Measurements from ENCODE around the gene PRSS1.
A peak's percentile ranks its signal among the peaks of the same experiment; 100 is the strongest.

Gene PRSS1

DNA sequence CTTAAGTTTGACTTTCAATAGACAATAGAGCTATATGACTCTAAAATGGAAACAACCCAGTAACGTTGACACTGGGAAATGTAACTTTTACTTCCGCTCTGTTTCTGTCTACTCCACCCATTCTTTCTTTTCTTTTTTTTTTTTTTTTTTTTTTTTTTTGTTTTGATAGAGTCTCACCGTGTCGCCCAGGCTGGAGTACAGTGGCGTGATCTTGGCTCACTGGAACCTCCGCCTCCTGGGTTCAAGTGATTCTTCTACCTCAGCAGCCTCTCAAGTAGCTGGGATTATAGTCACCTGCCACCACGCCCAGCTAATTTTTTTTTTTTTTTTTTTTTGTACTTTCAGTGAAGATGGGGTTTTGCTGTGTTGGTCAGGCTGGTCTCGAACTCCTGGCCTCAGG, 35.4 kb downstream of the PRSS1 start:
- DNase-seq, result no peak
- Histone ChIP-seq H3K36me3 (ENCODE audit: control insufficient read depth in 4 of 4, insufficient read depth in 4 of 4, low read length in 3 of 4) (no peaks in the 10 kb centered on the region), H3K27ac (ENCODE audit: insufficient read depth in 1 of 2, low read depth in 1 of 2, low read length in 2 of 2, poor library complexity in 1 of 2, severe bottlenecking in 2 of 2) (no peak overlapping the region), H3K27me3 (replicated peaks in 2 of 5; ENCODE audit: control insufficient read depth in 4 of 5, insufficient read depth in 5 of 5, low read length in 4 of 5) (no peaks in the 10 kb centered on the region), H3K4me3 (ENCODE audit: control insufficient read depth in 1 of 7, extremely low read depth in 1 of 7, insufficient read depth in 4 of 7, low read depth in 2 of 7, low read length in 6 of 7) (no peak overlapping the region), H3K4me1 (ENCODE audit: control extremely low read depth in 1 of 4, control insufficient read depth in 4 of 4, insufficient read depth in 4 of 4, low read length in 3 of 4) (peaks cover 0 to 28% (median 19%) of the 10 kb centered on the region in 4 experiments), H3K9me3 (ENCODE audit: control extremely low read depth in 1 of 5, control insufficient read depth in 4 of 5, insufficient read depth in 2 of 5, low read depth in 1 of 5, low read length in 4 of 5) (no peaks in the 10 kb centered on the region)
- 100% methylated on average over 1 of the region's 8 CpGs for WGBS (ENCODE audit: insufficient coverage)
- ChIA-PET POLR2A (interaction anchor here (0.8 kb wide), 1 partner anchor 24 kb away, joined by 3 read pairs; no protein-coding TSS in a partner anchor), CTCF (interaction anchor here (1.0 to 25.3 kb wide), 14 partner anchors 22 to 325 kb away, joined by 4 to 679 read pairs (median 17); no protein-coding TSS in a partner anchor)

DNA sequence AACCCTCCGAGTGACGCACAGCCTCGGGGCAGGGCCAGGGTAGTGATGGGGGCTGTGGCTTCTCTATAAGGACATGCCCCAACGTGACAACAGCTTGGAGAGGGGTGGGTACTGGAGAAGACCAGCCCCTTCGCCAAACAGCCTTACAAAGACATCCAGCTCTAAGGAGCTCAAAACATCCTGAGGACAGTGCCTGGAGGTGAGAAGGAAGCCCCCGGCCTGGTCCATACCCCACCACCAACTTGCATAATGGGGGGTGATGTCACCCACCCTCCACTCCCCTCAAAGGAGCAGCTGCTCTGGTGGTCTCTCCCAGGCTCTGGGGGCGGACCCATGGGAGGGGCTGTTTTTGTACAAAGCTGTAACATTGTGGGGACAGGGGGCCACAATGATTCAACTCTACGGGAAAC, 36.6 kb downstream of the PRSS1 start:
- no peak for DNase-seq
- H3K27me3 ChIP-seq (replicated peaks in 2 of 5; ENCODE audit: control insufficient read depth in 4 of 5, insufficient read depth in 5 of 5, low read length in 4 of 5), result no peaks in the 10 kb centered on the region
- no peaks in the 10 kb centered on the region for H3K9me3 ChIP-seq (ENCODE audit: control extremely low read depth in 1 of 5, control insufficient read depth in 4 of 5, insufficient read depth in 2 of 5, low read depth in 1 of 5, low read length in 4 of 5)
- CTCF ChIA-PET, result interaction anchor here (0.8 to 25.3 kb wide), 11 partner anchors 21 to 430 kb away, joined by 3 to 679 read pairs (median 5); no protein-coding TSS in a partner anchor
- H3K4me3 ChIP-seq (ENCODE audit: control insufficient read depth in 1 of 7, extremely low read depth in 1 of 7, insufficient read depth in 4 of 7, low read depth in 2 of 7, low read length in 6 of 7), result no peak overlapping the region
- WGBS (ENCODE audit: insufficient coverage), result 100% methylated on average over 2 of the region's 8 CpGs
- H3K36me3 ChIP-seq (ENCODE audit: control insufficient read depth in 4 of 4, insufficient read depth in 4 of 4, low read length in 3 of 4), result no peaks in the 10 kb centered on the region
- no peak overlapping the region for H3K27ac ChIP-seq (ENCODE audit: insufficient read depth in 1 of 2, low read depth in 1 of 2, low read length in 2 of 2, poor library complexity in 1 of 2, severe bottlenecking in 2 of 2)
- POLR2A ChIA-PET, result interaction anchor here (0.9 to 1.4 kb wide), 3 partner anchors 19 to 23 kb away, joined by 3 to 5 read pairs (median 5); no protein-coding TSS in a partner anchor
- peaks cover 2 to 36% (median 29%) of the 10 kb centered on the region in 4 experiments for H3K4me1 ChIP-seq (ENCODE audit: control extremely low read depth in 1 of 4, control insufficient read depth in 4 of 4, insufficient read depth in 4 of 4, low read length in 3 of 4)

DNA sequence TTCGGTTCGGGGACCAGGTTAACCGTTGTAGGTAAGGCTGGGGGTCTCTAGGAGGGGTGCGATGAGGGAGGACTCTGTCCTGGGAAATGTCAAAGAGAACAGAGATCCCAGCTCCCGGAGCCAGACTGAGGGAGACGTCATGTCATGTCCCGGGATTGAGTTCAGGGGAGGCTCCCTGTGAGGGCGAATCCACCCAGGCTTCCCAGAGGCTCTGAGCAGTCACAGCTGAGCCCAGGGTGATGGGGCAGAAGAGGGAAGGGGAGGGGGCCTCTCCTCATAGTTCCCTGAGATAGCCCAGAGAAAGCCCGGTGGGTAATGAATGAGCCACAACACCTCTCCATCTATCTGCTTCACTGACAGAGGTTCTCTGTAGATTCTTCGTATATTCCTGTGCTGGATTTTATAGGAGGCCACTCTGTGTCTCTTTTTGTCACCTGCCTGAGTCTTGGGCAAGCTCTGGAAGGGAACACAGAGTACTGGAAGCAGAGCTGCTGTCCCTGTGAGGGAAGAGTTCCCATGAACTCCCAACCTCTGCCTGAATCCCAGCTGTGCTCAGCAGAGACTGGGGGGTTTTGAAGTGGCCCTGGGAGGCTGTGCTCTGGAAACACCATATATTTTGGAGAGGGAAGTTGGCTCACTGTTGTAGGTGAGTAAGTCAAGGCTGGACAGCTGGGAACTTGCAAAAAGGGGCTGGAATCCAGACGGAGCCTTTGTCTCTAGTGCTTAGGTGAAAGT, 37.9 kb downstream of the PRSS1 start:
- Histone ChIP-seq H3K4me1 (ENCODE audit: control extremely low read depth in 1 of 4, control insufficient read depth in 4 of 4, insufficient read depth in 4 of 4, low read length in 3 of 4) (peaks cover 2 to 41% (median 33%) of the 10 kb centered on the region in 4 experiments), H3K36me3 (ENCODE audit: control insufficient read depth in 4 of 4, insufficient read depth in 4 of 4, low read length in 3 of 4) (no peaks in the 10 kb centered on the region), H3K9me3 (ENCODE audit: control extremely low read depth in 1 of 5, control insufficient read depth in 4 of 5, insufficient read depth in 2 of 5, low read depth in 1 of 5, low read length in 4 of 5) (no peaks in the 10 kb centered on the region), H3K27me3 (replicated peaks in 2 of 5; ENCODE audit: control insufficient read depth in 4 of 5, insufficient read depth in 5 of 5, low read length in 4 of 5) (no peaks in the 10 kb centered on the region), H3K4me3 (ENCODE audit: control insufficient read depth in 1 of 7, extremely low read depth in 1 of 7, insufficient read depth in 4 of 7, low read depth in 2 of 7, low read length in 6 of 7) (no peak overlapping the region), H3K27ac (ENCODE audit: insufficient read depth in 1 of 2, low read depth in 1 of 2, low read length in 2 of 2, poor library complexity in 1 of 2, severe bottlenecking in 2 of 2) (no peak overlapping the region)
- POLR2A ChIA-PET, result interaction anchor here (0.6 to 1.4 kb wide), 5 partner anchors 12 to 272 kb away, joined by 3 to 5 read pairs (median 4); no protein-coding TSS in a partner anchor
- DNase-seq, result no peak
- WGBS (ENCODE audit: insufficient coverage), result 95% methylated on average over 8 of the region's 11 CpGs
- CTCF ChIA-PET, result interaction anchor here (0.7 to 25.3 kb wide), 15 partner anchors 20 to 432 kb away, joined by 3 to 679 read pairs (median 5); no protein-coding TSS in a partner anchor

GRCh38 chr7:142787783-142788182, 38.5 kb downstream of the PRSS1 start:
- H3K27ac ChIP-seq (ENCODE audit: insufficient read depth in 1 of 2, low read depth in 1 of 2, low read length in 2 of 2, poor library complexity in 1 of 2, severe bottlenecking in 2 of 2), result no peak overlapping the region
- ChIA-PET CTCF (interaction anchor here (1.0 to 25.3 kb wide), 7 partner anchors 19 to 343 kb away, joined by 3 to 679 read pairs (median 10); no protein-coding TSS in a partner anchor), POLR2A (interaction anchor here (0.6 to 0.9 kb wide), 3 partner anchors 12 to 273 kb away, joined by 3 to 5 read pairs (median 4); no protein-coding TSS in a partner anchor)
- WGBS (ENCODE audit: insufficient coverage), result 100% methylated on average over 4 of the region's 6 CpGs
- no peaks in the 10 kb centered on the region for H3K27me3 ChIP-seq (replicated peaks in 2 of 5; ENCODE audit: control insufficient read depth in 4 of 5, insufficient read depth in 5 of 5, low read length in 4 of 5)
- no peak for DNase-seq
- H3K36me3 ChIP-seq (ENCODE audit: control insufficient read depth in 4 of 4, insufficient read depth in 4 of 4, low read length in 3 of 4), result no peaks in the 10 kb centered on the region
- no peaks in the 10 kb centered on the region for H3K9me3 ChIP-seq (ENCODE audit: control extremely low read depth in 1 of 5, control insufficient read depth in 4 of 5, insufficient read depth in 2 of 5, low read depth in 1 of 5, low read length in 4 of 5)
- peaks cover 2 to 43% (median 35%) of the 10 kb centered on the region in 4 experiments for H3K4me1 ChIP-seq (ENCODE audit: control extremely low read depth in 1 of 4, control insufficient read depth in 4 of 4, insufficient read depth in 4 of 4, low read length in 3 of 4)
- H3K4me3 ChIP-seq (ENCODE audit: control insufficient read depth in 1 of 7, extremely low read depth in 1 of 7, insufficient read depth in 4 of 7, low read depth in 2 of 7, low read length in 6 of 7), result no peak overlapping the region

GRCh38 chr7:142788303-142789289, 39.3 kb downstream of the PRSS1 start:
- Histone ChIP-seq H3K27ac (ENCODE audit: insufficient read depth in 1 of 2, low read depth in 1 of 2, low read length in 2 of 2, poor library complexity in 1 of 2, severe bottlenecking in 2 of 2) (no peak overlapping the region), H3K9me3 (ENCODE audit: control extremely low read depth in 1 of 5, control insufficient read depth in 4 of 5, insufficient read depth in 2 of 5, low read depth in 1 of 5, low read length in 4 of 5) (no peaks in the 10 kb centered on the region), H3K4me3 (ENCODE audit: control insufficient read depth in 1 of 7, extremely low read depth in 1 of 7, insufficient read depth in 4 of 7, low read depth in 2 of 7, low read length in 6 of 7) (no peak overlapping the region), H3K4me1 (ENCODE audit: control extremely low read depth in 1 of 4, control insufficient read depth in 4 of 4, insufficient read depth in 4 of 4, low read length in 3 of 4) (peaks cover 2 to 39% (median 32%) of the 10 kb centered on the region in 4 experiments), H3K36me3 (ENCODE audit: control insufficient read depth in 4 of 4, insufficient read depth in 4 of 4, low read length in 3 of 4) (no peaks in the 10 kb centered on the region), H3K27me3 (replicated peaks in 2 of 5; ENCODE audit: control insufficient read depth in 4 of 5, insufficient read depth in 5 of 5, low read length in 4 of 5) (no peaks in the 10 kb centered on the region)
- ChIA-PET POLR2A (interaction anchor here (1.2 kb wide), 1 partner anchor 9 kb away, joined by 3 read pairs; no protein-coding TSS in a partner anchor), CTCF (interaction anchor here (0.9 to 25.3 kb wide), 12 partner anchors 18 to 344 kb away, joined by 3 to 679 read pairs (median 7); no protein-coding TSS in a partner anchor)
- DNase-seq, result no peak
- 93% methylated on average over 8 of the region's 10 CpGs for WGBS (ENCODE audit: insufficient coverage)

GRCh38 chr7:142789441-142789840, 40.2 kb downstream of the PRSS1 start:
- H3K4me1 ChIP-seq (ENCODE audit: control extremely low read depth in 1 of 4, control insufficient read depth in 4 of 4, insufficient read depth in 4 of 4, low read length in 3 of 4), result peaks cover 4 to 40% (median 33%) of the 10 kb centered on the region in 4 experiments
- CTCF ChIA-PET, result interaction anchor here (0.9 to 25.3 kb wide), 9 partner anchors 17 to 202 kb away, joined by 3 to 679 read pairs (median 7); no protein-coding TSS in a partner anchor
- H3K27ac ChIP-seq (ENCODE audit: insufficient read depth in 1 of 2, low read depth in 1 of 2, low read length in 2 of 2, poor library complexity in 1 of 2, severe bottlenecking in 2 of 2), result no peak overlapping the region
- H3K4me3 ChIP-seq (ENCODE audit: control insufficient read depth in 1 of 7, extremely low read depth in 1 of 7, insufficient read depth in 4 of 7, low read depth in 2 of 7, low read length in 6 of 7), result peak overlapping the region in 1 of 7 experiments; percentile 2
- H3K27me3 ChIP-seq (replicated peaks in 2 of 5; ENCODE audit: control insufficient read depth in 4 of 5, insufficient read depth in 5 of 5, low read length in 4 of 5), result no peaks in the 10 kb centered on the region
- no peak for DNase-seq
- WGBS (ENCODE audit: insufficient coverage), result 100% methylated on average over 2 of the region's 2 CpGs
- H3K9me3 ChIP-seq (ENCODE audit: control extremely low read depth in 1 of 5, control insufficient read depth in 4 of 5, insufficient read depth in 2 of 5, low read depth in 1 of 5, low read length in 4 of 5), result no peaks in the 10 kb centered on the region
- no peaks in the 10 kb centered on the region for H3K36me3 ChIP-seq (ENCODE audit: control insufficient read depth in 4 of 4, insufficient read depth in 4 of 4, low read length in 3 of 4)
- POLR2A ChIA-PET, result interaction anchor here (1.2 kb wide), 1 partner anchor 8 kb away, joined by 3 read pairs; no protein-coding TSS in a partner anchor
